ENCODE measurements around the gene TMEM86A.

- TF ChIP-seq, protein P1, sequence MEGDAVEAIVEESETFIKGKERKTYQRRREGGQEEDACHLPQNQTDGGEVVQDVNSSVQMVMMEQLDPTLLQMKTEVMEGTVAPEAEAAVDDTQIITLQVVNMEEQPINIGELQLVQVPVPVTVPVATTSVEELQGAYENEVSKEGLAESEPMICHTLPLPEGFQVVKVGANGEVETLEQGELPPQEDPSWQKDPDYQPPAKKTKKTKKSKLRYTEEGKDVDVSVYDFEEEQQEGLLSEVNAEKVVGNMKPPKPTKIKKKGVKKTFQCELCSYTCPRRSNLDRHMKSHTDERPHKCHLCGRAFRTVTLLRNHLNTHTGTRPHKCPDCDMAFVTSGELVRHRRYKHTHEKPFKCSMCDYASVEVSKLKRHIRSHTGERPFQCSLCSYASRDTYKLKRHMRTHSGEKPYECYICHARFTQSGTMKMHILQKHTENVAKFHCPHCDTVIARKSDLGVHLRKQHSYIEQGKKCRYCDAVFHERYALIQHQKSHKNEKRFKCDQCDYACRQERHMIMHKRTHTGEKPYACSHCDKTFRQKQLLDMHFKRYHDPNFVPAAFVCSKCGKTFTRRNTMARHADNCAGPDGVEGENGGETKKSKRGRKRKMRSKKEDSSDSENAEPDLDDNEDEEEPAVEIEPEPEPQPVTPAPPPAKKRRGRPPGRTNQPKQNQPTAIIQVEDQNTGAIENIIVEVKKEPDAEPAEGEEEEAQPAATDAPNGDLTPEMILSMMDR (IDR thresholded peaks at IDR 0.05 in 4 of 5, conservative IDR thresholded peaks at IDR 0.05 in 1 of 5): no peak
- no peak for TF ChIP-seq POLR2A (IDR thresholded peaks at IDR 0.05)
These were observed 12.0 kb downstream of the TMEM86A start for GRCh38 chr11:18710545-18710944.
